Adrenal gland (tissue), 12 donors: ENCODE data around the gene NSL1. TPM values are rescaled to one million over a fixed set of nuclear protein-coding genes. Genes with fewer than 3 reads are reported as not detected.
A peak's percentile ranks its signal among the peaks of the same experiment; 100 is the strongest.

Experiments used
- DNase-seq, 7 donors: peaks; one replicate each; pipeline ENCODE4 v3.0.0-alpha.2; 2019 to 2020
- H3K27ac ChIP-seq, 5 donors: fragments of 200-600 bp; sonication (generic) in 4 of 5; 1 replicate in 3 of 5; 2 replicates in 2 of 5; pipeline versions ENCODE4 v1.5.1 to v1.8.0; 2016 to 2020; ENCODE audit warnings: mild to moderate bottlenecking in 1 of 5
- H3K27me3 ChIP-seq: fragments of 200-600 bp; 2 replicates; pipeline ENCODE4 v1.8.0; 2021
- H3K36me3 ChIP-seq, 2 donors: fragments of 200-600 bp; replicated peaks in 1 of 2; 1 replicate in 1 of 2; 2 replicates in 1 of 2; pipeline versions ENCODE4 v1.5.1 to v1.8.0; 2018 to 2022
- H3K4me1 ChIP-seq, 2 donors: fragments of 200-600 bp; replicated peaks in 1 of 2; 1 replicate in 1 of 2; 2 replicates in 1 of 2; pipeline versions ENCODE4 v1.5.1 to v1.8.0; 2018 to 2021
- H3K4me3 ChIP-seq, 4 donors: fragments of 200-600 bp; sonication (generic) in 3 of 4; one replicate each; pipeline ENCODE4 v1.5.1; 2016 to 2018
- H3K9me3 ChIP-seq, 3 donors: fragments of 200-600 bp; sonication (generic) in 1 of 3; replicated peaks in 1 of 3; 1 replicate in 2 of 3; 2 replicates in 1 of 3; pipeline versions ENCODE4 v1.5.1 to v1.8.0; 2016 to 2021
- CTCF ChIP-seq, 6 experiments: fragments of 450-650 bp in 4 of 6; fragments of 200-600 bp in 2 of 6; sonication (generic) in 1 of 6; IDR thresholded peaks; 1 replicate in 5 of 6; 2 replicates in 1 of 6; pipeline versions ENCODE4 v1.5.1 to v1.8.0; 2016 to 2021; ENCODE audit warnings: antibody characterized with exemption in 6 of 6, mild to moderate bottlenecking in 2 of 6, moderate library complexity in 1 of 6
- POLR2A ChIP-seq, 2 donors: fragments of 450-650 bp; IDR thresholded peaks; one replicate each; pipeline ENCODE4 v1.6.1; 2017; ENCODE audit warnings: antibody characterized with exemption in 2 of 2, mild to moderate bottlenecking in 2 of 2, moderate library complexity in 1 of 2
- WGBS, 4 donors: extraction: QIAGEN DNeasy Blood & Tissue Kit in 2 of 4; methylation state at CpG; one replicate each; pipeline versions ENCODE4 v1.1.5 to v1.1.7; 2013 to 2017; 5-methylcytosine and 5-hydroxymethylcytosine counted together
- intact Hi-C, 2 donors: fragments of 100-400 bp; cut with DNase I; formaldehyde crosslinking; loops; one replicate each; pipeline versions ENCODE4 v1.14.1 to v1.15.0; 2022 to 2023
- polyA plus RNA-seq, 3 donors: library from polyadenylated mRNA; stranded (reverse); fragments of 200-250 nt in 2 of 3; fragments of 350-450 nt in 1 of 3; fragmentation: Illumina TruSeq in 1 of 3; extraction: RNeasy Lipid Tissue Mini Kit (QIAGEN cat#74804) in 1 of 3; gene quantifications; one replicate each; pipeline ENCODE4 v1.2.3, GENCODE V29; 2013 to 2014
- total RNA-seq, 9 donors: library from RNA; depleted of rRNA in 4 of 9; stranded (reverse); fragments of >200 nt in 4 of 9; fragments of 120-200 nt in 1 of 9; fragmentation: NEBNext Ultra II Directional in 1 of 9; extraction: Animal tissue kit (Norgen Biotek cat#: 25700) in 1 of 9; gene quantifications; one replicate each; pipeline versions ENCODE4 v1.1.0 to v1.2.4, GENCODE V29; 2013 to 2023
- donor health status: healthy with polysubstance abuse.
- donor health status: Bipolar disorder and iron deficiency.
- donor health status: DM: yes; HTN: yes; CAD: no.
- donor health status: DM: no; HTN: no; CAD: no.
- donor health status: DM: no; HTN: no; CAD: no.
- donor health status: DM: yes; HTN: yes; CAD: no.

The NSL1 gene
- total and polyA plus RNA-seq, 12 donors, result 10.6 to 90.9 (median 29.8) TPM

- Histone ChIP-seq H3K27ac (no peak overlapping the region), H3K9me3 (no peaks in the 10 kb centered on the region), H3K36me3 (no peaks in the 10 kb centered on the region), H3K4me3 (no peak overlapping the region), H3K4me1 (no peaks in the 10 kb centered on the region), H3K27me3 (no peaks in the 10 kb centered on the region)
- intact Hi-C loops, result no loop called here
- peak in 1 of 7 donors; percentile 21 for DNase-seq
- WGBS, 4 donors, result 72 to 79% (median 79%) methylated on average over 3 of the region's 3 CpGs
- TF ChIP-seq CTCF (IDR thresholded peaks at IDR 0.05) (no peak), POLR2A (IDR thresholded peaks at IDR 0.05) (no peak)
These were observed 105.5 kb downstream of the NSL1 start for GRCh38 chr1:212686069-212686468.

GRCh38 chr1:212685429-212685828, 106.1 kb downstream of the NSL1 start:
- Histone ChIP-seq H3K4me1 (no peaks in the 10 kb centered on the region), H3K27me3 (no peaks in the 10 kb centered on the region), H3K27ac (no peak overlapping the region), H3K36me3 (no peaks in the 10 kb centered on the region), H3K9me3 (no peaks in the 10 kb centered on the region), H3K4me3 (no peak overlapping the region)
- DNase-seq, result peak in 1 of 7 donors; percentile 35
- 45 to 57% (median 51%) methylated on average over 2 of the region's 2 CpGs for WGBS, 4 donors
- intact Hi-C loops, result no loop called here
- no peak for TF ChIP-seq POLR2A (IDR thresholded peaks at IDR 0.05)
- TF ChIP-seq CTCF (IDR thresholded peaks at IDR 0.05), result no peak

GRCh38 chr1:212684521-212685090, 107.0 kb downstream of the NSL1 start:
- H3K27ac ChIP-seq, result no peak overlapping the region
- no peaks in the 10 kb centered on the region for H3K9me3 ChIP-seq
- H3K27me3 ChIP-seq, result no peaks in the 10 kb centered on the region
- no peaks in the 10 kb centered on the region for H3K36me3 ChIP-seq
- DNase-seq, result no peak
- intact Hi-C loops, result no loop called here
- no peaks in the 10 kb centered on the region for H3K4me1 ChIP-seq
- WGBS, 4 donors, result 84 to 93% (median 89%) methylated on average over 7 to 11 of the region's 11 CpGs
- no peak overlapping the region for H3K4me3 ChIP-seq
- no peak for TF ChIP-seq CTCF (IDR thresholded peaks at IDR 0.05)
- no peak for TF ChIP-seq POLR2A (IDR thresholded peaks at IDR 0.05)

GRCh38 chr1:212684076-212684475, 107.5 kb downstream of the NSL1 start:
- Histone ChIP-seq H3K27ac (no peak overlapping the region), H3K27me3 (no peaks in the 10 kb centered on the region), H3K4me1 (no peaks in the 10 kb centered on the region), H3K36me3 (no peaks in the 10 kb centered on the region), H3K4me3 (no peak overlapping the region), H3K9me3 (no peaks in the 10 kb centered on the region)
- intact Hi-C loops, result no loop called here
- TF ChIP-seq POLR2A (IDR thresholded peaks at IDR 0.05), result no peak
- TF ChIP-seq CTCF (IDR thresholded peaks at IDR 0.05), result no peak
- WGBS, 4 donors, result 85 to 91% (median 88%) methylated on average over 6 of the region's 6 CpGs
- DNase-seq, result no peak
